IPS-18c (cell line): Measurements from ENCODE around the gene HLA-DMB.

Experiments
- H3K4me3 ChIP-seq: 2 replicates; pipeline ENCODE4 v1.7.0; 2013; ENCODE audit warnings: low read depth, mild to moderate bottlenecking, low read length, moderate library complexity; ENCODE audit not compliant: insufficient read depth
- H3K9me3 ChIP-seq: one replicate; pipeline ENCODE4 v1.6.1; 2013; ENCODE audit warnings: mild to moderate bottlenecking, low read length, moderate library complexity; ENCODE audit not compliant: control insufficient read depth, insufficient read depth

The HLA-DMB gene

DNA sequence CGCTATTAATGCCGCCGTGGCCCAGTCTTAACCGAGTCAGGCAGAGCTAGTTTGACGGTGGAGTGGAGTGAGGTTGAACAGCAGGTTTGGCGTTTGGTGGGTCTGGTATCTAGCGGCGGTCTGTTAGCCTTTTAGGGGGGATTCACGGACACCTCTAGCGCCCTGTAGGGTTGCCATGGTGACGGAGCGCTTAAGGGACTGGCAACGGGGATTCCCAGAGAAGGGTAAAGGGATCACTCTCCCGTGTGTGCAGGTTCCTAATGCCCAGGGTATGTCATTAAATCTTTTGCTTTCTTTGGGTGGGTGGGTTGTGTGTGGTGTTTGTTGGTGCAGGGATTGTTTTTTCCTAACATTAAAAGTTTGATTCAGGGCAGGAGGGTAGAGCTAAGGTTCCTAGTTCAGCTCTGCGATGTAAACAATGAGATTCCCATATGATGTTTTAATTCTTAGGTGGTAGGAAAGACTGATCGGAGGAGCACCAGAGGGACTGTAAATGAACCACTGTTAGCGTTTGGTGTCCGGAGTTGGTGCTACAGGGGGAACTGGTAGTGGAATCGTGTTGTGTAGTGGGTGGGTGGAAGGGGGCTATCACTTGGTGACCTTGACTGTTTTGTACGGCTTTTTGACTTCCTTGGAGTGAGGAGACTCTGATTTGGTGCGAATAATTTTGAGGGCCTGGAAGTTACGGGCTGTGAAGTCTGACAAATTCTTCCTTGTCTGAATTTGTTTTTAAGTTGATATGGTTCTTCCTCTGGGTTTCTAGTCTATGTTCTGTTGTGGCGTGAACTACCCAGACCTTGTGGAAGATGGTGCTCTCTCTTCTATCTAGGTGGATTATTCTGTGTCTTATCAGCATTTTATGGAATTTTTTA is 32.6 kb upstream of the HLA-DMB start:
- no peaks in the 10 kb centered on the region for H3K9me3 ChIP-seq
- peak overlapping the region; percentile 99 for H3K4me3 ChIP-seq

DNA sequence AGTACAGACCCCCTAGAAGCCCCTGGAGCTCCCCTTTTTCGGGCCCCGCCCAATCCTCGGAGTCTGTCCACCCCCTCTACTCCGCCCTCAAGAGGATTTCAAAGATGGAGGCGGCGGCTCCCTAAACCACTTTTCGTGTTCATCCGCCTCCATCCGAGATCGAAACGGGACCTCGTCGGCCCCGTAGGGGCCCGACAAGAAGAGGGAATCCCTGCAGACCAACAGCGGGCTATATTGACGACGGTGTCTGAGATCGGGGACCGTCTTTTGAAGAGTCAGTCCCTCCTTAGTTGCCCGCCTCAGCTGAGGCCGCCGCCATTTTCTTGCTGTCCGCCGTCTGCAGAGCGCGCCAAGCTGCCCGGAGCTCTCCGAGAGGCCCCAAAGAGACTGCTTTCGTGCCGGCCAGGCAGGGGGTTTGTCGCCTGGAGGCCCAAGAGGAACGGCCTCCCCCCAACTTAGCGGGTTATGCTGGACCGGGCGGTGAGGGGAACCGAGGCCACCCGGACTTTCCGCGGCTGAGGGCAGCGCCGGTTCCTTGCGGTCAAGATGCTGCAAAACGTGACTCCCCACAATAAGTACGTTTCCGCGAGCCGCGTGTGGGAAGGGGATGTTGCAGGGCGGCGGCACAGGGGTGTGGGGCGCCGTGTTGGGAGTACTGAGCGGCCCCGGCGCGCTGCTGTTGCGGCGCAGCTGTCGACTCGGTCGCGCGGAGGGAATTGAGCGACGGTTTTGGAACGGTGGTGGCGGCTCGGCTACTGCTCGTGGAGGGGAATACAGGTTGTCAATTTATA is 31.7 kb upstream of the HLA-DMB start:
- H3K9me3 ChIP-seq = no peaks in the 10 kb centered on the region
- peak overlapping the region; percentile 99 for H3K4me3 ChIP-seq

DNA sequence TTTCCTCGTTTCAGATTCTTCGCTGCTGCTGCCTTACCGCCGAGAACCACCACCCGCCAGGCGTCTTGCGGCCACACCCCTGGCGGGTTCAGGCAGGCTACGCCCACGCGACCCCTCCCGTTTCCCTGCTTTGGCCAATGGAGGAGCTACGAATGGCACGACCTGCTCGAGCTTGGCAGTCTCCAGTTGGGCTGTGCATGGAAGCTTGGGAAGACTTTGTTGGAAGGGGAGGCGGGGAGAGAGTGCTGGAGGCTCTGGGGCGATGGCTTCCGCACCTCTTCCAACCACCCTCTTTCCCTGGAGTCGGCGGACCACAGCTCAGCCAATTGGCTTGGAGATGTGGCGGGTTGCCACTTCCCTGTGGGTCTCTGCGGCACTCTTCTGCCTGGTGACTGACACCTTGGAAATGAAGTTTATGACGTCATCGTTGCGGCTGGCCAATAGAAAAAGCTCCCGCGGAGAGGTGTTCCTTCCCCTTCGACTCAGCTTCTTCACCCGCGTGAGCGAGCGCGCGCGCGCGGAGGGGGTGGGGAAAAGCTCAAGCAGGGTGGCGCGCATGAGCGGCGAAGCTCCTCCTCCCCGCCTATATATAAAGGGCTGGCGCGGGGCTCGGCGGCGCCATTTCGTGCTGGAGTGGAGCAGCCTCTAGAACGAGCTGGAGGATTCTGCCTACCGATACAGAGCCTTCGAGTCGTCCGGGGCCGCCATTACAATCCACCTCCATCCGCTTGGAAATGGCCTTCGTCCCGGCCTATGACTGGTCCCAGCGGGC is 30.9 kb upstream of the HLA-DMB start:
- H3K4me3 ChIP-seq = peak overlapping the region; percentile 99
- H3K9me3 ChIP-seq = no peaks in the 10 kb centered on the region

GRCh38 chr6:32971242-32971580 is 30.4 kb upstream of the HLA-DMB start:
- peak overlapping the region; percentile 99 for H3K4me3 ChIP-seq
- H3K9me3 ChIP-seq = no peaks in the 10 kb centered on the region

DNA sequence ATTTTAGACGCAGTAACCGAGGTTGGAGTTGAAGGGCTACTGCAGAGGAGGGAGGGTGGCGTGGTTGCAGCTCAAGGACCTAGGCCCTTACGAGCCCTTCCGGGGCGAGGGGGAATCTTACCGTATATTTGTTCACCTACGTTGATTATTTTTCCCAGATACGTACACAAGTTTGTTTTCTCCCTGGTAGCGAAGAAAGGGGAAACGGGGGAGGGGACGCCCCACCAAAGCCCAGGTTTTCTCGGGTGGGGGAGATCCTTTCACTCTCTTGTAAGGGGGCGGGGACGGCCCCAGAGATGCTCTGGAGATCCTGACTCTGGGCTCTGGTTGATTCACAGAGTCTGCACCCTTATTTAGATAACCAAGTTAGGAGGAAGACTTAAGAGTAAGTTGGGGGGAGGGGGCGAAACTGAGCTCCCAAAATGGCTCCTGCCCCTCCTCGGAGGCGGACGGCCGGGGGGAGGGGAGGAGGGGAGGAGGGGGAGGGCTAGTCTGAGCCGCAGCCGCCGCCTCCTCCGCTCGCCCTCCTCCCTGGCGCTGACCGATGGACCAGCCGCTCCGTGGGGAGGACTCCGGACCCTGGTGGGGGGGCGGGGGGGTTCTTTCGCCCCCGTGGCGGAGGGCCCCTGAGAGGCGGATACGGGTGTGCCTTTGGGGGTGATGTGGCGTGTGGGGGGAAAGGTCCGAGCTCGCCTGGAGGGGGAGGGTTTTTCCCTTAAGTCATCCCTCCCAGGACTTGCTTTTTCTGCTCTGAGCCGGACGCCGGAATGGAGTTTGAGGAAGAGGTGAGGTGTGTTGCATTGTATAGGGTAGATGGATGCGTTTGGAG is 29.8 kb upstream of the HLA-DMB start:
- H3K9me3 ChIP-seq = no peaks in the 10 kb centered on the region
- peak overlapping the region; percentile 99 for H3K4me3 ChIP-seq

GRCh38 chr6:32969685-32970412 is 29.0 kb upstream of the HLA-DMB start:
- Histone ChIP-seq H3K4me3 (peak overlapping the region; percentile 99), H3K9me3 (no peaks in the 10 kb centered on the region)

DNA sequence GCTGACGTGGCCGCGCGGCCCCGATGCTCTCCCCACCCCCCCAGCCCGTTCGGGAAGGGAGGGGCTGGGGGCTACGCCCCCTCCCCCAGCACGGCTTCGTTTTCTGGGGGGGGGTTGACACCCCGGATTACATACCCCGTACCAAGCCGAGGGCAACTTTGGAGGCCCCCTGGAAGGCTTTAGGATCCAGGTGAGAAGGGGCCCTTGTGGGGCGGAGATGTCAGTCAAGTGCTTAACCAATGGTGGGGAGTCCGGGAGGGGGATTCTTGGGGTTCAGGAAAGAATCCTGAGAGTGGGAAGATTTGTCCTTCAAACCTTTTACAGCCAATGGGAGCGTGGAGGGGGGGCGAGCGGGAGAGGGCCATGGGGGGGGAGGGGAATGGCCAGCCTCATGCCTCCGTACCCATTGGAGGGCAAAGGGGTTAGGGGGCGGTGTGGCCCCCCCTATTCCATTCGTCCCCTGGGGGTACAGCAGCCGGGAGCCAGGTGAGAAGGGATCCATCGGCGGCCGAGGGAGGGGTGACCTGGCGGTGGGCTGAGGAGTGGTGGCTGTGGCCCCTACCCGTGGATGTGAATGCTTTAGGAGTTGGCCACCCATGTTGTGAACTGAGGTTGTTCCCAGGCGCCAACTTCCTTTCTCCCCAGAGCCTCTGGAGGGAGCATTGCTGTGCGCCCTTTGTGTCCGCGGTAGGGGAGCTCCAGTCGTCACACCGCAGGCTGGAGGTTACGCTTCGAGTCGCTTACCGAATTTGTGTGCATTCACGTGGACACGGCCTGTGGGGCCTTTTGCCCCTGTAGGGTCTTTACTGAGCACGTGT is 28.2 kb upstream of the HLA-DMB start:
- Histone ChIP-seq H3K9me3 (no peaks in the 10 kb centered on the region), H3K4me3 (peak overlapping the region; percentile 99)

GRCh38 chr6:32968093-32968866 is 27.5 kb upstream of the HLA-DMB start, which contains the start of gene BRD2:
Gene BRD2 (plus strand): TSS chr6:32968594. CDS start chr6:32972899, 4,305 bp downstream.
- peak within 1 kb of the TSS; percentile 99 for H3K4me3 ChIP-seq
- H3K9me3 ChIP-seq = no peaks in the 10 kb centered on the region

DNA sequence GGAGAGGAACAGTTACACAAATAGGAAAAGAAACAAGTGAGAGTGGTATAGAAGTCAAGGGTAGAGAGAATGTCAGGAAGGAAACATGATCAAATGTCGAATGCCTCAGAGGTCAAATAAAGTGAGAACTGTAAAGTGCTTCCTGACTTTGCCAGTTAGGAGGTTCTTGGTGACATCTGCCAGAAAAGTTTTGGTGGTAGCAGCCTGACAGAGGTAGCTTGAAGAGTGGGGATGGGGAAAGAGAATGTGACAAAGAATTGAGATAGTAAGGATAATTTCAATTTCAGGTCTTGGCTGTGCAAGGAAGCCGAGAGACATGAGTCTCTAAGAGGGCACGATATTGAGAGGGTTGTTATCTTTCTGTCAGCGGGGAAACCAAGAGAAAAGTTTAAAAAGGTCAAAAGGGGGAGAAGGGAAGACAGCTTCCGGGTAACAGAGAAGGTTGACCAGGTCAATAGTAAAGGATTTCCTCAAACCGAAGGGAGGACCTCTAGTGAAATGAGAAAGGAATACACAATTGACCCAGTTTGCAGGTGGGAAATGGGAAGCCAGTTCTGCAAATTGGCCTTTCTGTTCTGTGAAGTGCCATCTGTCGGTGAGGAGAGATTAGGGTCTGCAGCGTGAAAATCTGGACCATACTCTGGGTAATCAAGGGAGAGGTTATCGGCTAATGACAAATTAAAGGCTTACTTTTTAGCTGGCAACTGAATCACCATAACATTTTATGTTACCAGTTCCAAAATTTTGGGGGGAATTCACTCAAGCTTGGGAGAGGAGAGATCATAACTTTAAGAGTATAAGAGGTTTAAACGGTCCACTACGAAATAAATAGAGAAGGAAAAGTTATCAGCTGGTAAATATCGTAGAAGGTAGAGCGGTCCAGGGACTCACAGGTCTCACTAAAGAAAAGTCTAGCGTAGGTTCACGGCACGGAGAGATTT is 26.6 kb upstream of the HLA-DMB start:
- H3K9me3 ChIP-seq = no peaks in the 10 kb centered on the region
- H3K4me3 ChIP-seq = peak overlapping the region; percentile 99

DNA sequence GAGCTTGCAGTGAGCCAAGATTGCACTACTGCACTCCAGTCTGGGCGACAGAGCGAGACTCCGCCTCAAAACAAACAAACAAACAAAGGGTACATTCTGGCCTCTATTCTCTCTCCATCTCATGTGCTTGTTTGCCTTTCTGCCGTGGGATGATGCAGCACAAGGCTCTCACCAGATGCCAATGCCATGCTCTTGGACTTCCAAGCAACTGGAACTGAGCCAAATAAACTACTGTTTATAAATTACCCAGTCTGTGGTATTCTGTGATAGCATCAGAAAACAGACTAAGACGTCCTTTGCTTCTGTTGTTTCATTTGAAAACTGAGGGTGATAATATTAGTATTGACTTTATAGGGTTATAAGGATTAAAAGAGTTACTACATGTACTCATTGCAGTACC is 23.9 kb upstream of the HLA-DMB start:
- Histone ChIP-seq H3K4me3 (no peak overlapping the region), H3K9me3 (no peaks in the 10 kb centered on the region)

GRCh38 chr6:32963866-32964265 is 23.0 kb upstream of the HLA-DMB start:
- H3K4me3 ChIP-seq = no peak overlapping the region

DNA sequence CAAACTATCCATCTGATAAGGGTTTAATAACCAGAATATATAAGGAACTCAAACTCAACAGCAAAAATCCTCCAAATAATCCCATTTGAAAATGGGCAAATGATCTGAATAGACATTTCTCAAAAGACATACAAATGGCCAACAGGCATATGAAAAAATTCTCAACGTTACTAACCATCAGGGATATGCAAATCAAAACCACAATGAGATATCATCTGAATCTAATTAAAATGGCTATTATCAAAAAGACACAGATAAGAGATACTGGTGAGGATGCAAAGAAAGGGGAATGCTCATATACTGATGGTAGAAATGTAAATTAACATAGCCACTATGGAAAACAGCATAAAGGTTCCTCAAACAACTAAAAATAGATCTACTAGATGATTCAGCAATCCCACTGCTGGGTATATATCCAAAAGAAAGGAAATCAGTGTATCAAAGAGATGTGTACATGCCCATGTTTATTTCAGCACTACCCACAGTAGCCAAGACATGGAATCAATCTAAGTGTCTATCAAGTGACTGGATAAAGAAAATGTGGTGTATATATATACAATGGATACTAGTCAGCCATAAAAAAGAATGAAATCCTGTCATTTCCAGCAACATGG is 21.5 kb upstream of the HLA-DMB start:
- H3K4me3 ChIP-seq = no peak overlapping the region
- no peaks in the 10 kb centered on the region for H3K9me3 ChIP-seq

More at GRCh38 chr6:32963866-32964265, 23.0 kb upstream of the HLA-DMB start:
- H3K9me3 ChIP-seq = no peaks in the 10 kb centered on the region

GRCh38 chr6:32960563-32960962 is 19.7 kb upstream of the HLA-DMB start:
- Histone ChIP-seq H3K9me3 (no peaks in the 10 kb centered on the region), H3K4me3 (no peak overlapping the region)
